Measurements from ENCODE around the gene RIPK1.
"Not testable (repeated sequence)": the region's sequence is repeated elsewhere in the genome, so short reads cannot be mapped to it uniquely, and the experiment has no call there.

RIPK1 gene

DNA sequence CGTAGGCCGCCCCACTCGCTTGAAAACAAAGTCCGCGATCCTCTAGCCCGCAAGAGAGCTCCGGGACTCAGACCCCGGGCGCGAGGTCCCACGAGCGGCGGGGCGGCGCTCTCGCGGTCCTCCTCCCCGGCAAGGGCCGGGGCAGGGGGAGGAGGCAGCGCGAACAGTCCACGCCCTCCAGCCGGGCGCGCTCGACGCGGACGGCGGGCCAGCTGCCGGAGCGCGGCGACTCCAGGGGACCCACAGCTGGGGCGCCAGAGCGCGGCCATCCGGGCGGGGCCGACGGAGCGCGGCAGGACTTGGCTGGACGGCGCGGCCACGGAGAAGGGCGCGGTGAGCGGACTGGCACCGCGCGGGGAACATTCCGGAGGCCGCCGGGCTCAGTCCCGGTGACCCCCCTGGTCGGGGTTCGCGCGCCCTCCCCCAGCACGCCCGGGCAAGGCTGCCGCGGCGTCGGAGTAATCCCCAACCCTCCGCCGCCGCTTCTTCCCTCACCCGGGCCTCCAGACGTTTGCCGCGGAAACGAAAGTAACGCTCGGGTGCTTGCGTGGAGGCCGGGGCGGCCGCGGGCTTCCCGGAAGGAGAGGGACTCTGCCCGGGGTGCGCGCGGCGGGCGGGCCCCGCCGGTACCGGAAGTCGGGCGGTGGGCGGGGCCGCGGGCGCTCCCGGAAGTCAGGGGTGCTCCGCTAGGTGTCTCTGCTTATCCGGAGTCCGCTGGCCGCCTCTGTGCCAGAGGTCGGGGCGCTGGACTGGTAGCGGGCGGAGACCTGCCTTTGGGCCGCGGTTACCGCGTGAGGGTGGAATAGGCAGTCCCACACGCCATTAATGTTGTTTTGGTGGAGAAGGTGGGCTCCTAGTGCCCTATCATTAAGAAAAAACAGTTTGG is at the start of gene RIPK1:
RIPK1 (plus strand) TSS at position 166 of the 886 bp plus-strand sequence. CDS start 8,330 bp downstream, outside the sequence.
- peak; percentile 97 for DNase-seq

DNA sequence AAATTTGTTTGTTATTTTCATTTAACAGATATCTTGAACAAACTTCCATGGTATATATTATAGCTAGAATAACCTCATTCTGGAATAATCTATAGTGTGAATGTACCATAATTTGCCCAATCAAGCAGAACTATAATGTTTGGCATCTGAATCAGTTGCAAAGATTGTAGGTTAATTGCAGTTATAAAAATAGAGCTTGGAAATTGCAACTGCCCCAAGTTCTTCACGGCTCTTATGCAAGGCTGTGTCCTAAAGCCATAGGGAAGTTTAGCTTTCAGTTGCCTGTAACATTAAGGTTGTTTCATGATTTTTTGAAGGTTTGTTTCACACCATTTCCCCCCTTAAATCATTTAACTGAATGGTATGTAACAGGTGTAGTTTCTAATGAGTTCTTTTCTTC is 49.2 kb upstream of the RIPK1 start:
- no peak for DNase-seq

DNA sequence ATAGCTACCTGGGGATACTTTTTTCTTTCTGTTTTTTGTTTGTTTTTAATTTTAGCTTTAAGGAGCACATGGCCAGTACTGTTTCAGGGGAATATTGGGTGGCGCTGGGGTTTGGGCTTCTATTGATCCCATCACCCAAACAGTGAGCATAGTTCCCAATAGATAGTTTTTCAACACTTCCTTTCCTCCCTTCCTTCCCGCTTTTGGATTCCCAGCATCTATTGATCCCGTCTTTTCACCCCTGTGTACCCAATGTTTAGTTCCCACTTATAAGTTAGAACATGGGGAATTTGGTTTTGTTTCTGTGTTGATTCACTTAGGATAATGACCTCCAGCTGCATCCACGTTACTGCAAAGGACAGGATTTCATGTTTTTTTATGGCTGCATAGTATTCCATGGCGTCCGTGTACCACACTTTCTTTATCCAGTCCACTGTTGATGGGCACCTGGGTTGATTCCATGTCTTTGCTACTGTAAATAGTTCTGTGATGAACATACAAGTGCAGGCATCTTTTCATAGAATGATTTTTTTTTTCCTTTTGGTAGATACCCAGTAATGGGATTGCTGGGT is 48.5 kb upstream of the RIPK1 start:
- no peak for DNase-seq

DNA sequence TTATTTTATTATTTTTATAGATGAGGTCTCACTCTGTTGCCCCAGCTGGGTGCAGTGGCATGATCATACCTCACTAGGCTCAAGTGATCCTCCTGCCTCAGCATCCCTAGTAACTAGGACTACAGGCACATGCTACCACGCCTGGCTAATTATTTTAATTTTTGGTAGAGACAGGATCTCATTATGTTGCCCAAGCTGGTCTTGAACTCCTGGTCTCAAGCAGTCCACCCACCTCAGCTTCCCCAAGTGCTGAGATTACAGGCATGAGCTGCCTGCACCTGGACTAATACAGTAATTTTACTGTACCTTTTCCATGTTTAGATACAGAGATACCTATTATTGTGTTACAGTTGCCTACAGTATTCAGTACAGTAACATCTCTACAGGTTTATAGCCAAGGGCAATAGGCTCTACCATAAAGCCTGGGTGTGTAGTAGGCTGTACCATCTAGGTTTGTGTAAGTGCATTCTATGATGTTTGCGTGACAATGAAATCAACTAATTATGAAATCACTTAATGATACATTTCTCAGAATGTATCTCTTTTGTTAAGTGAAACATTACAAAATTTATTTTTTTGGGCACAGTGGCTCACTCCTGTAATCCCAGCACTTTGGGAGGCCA is 47.2 kb upstream of the RIPK1 start:
- not testable (repeated sequence) for DNase-seq

DNA sequence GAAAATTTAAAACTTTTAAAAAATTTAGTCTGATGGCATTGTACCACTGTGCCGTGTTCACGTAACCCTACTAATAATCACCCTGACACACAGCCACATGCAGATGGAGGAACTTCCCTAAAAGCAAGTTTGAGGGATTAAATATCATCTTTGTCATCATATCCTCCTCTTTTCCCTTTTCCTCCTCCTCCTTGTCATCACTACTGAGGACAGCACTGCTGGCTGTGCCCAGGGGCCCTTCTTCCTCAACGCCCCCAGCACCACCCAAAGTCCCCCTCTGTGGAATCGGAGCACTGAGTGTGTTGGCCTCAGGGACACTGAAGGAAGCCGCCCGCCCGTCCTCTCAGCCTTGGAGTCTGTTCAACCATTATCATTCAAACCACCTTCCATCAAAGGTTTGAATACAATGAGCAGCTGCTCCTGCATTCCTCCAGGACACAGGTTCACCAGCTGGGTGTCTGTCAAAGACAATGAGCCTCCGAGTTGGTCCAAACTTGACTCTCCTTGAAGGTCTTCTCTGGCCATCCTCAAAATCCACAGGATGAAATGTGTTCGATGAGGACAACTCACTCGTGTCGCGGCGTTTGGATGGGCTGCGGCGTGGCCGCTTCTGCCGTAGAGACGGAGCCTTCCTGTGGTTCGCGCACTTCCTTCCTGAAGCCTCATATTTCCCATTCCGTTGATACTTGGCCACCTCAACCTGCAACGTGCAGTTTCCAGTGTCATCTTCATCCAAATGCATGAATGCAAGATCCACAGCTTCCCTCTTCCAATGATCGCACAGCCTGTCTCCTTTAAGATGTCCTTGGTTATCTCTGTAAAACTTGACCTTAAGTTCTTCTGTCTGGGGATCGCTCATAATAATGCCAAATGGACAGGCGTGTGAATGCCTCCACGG is 45.3 kb upstream of the RIPK1 start:
- DNase-seq = peak; percentile 41

DNA sequence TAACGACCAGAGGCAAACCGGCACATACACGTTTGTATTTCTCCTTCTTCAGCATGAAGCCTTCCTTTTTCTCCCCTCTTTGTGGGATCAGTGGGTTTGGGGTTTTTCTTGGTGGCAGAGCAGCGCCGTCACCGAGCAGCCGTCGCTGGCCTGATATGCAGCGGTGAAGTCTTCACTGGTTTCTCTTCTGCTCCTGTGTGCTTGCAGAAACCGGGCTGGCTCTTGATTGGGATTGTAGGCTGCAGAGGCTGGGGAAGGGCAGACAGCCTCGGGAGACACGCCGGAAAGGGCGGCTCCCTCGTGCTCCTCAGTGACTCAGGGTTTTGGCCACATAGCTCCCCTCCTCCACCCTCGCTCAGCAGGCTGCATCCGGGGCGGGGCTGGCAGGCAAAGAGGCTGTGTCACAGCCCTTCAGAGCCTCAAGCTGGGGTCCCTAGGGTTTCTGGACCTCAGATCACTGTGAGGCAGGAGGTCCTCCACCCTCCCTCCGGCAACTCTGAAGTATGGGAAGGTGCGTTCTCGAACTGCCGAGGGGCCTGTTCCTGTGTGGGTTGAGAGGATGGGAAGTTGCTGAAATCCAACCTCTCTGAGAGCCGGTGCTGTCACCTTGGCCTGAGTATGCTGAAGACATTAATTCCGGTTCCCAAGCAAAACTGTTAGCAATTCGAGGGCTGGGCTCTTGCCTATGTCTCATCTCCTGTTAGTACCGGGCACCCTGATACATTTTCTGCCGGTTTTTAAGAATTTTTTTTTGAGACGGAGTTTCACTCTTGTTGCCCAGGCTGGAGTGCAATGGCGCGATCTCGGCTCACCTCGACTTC is 44.4 kb upstream of the RIPK1 start:
- peak; percentile 86 for DNase-seq

DNA sequence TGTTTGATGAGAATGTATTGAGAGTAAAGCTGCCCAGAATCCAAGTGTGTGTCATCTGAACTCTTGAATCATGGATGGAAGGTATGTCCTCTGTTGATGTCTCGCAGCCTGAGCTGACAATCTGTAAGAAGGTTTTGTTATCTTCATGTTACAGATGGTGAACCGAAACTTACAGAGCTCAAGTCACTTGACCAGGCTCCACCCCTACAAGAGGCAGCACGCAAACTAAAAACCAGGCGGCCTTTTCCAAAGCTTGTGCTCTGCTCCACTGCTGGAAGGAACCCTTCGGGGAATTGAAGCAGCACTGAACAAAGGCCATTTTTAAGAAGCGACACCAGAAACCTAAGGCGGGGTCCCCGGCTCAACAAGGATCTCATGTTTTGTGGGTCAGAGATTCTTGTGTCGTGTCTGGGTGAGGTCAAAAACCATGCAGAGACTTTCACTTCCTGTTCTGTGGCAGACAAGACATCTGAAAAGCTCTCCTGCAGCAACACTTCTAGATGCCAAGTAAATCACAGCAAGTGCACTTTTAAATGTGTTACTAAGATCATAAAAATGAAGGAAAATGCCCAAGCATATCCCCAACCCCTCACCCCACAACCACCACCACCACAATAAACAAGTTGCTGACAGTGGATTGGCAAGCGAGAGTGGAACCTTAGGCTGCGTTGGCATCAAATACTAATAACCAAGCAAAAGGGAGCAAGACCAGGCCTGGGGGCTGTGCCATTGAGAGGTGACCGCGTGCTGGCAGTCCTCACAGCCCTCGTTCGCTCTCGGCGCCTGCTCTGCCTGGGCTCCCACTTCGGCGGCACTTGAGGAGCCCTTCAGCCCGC is 41.3 kb upstream of the RIPK1 start:
- DNase-seq = peak; percentile 41

DNA sequence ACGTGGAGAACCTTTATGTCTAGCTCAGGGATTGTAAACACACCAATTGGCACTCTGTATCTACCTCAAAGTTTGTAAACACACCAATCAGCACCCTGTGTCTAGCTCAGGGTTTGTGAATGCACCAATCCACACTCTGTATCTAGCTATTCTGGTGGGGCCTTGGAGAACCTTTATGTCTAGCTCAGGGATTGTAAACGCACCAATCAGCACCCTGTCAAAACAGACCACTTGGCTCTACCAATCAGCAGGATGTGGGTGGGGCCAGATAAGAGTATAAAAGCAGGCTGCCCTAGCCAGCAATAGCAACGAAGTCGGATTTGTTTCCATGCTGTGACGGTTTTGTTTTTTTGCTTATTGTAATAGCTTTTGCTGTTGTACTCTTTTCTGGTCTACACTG is 40.1 kb upstream of the RIPK1 start:
- not testable (repeated sequence) for DNase-seq

DNA sequence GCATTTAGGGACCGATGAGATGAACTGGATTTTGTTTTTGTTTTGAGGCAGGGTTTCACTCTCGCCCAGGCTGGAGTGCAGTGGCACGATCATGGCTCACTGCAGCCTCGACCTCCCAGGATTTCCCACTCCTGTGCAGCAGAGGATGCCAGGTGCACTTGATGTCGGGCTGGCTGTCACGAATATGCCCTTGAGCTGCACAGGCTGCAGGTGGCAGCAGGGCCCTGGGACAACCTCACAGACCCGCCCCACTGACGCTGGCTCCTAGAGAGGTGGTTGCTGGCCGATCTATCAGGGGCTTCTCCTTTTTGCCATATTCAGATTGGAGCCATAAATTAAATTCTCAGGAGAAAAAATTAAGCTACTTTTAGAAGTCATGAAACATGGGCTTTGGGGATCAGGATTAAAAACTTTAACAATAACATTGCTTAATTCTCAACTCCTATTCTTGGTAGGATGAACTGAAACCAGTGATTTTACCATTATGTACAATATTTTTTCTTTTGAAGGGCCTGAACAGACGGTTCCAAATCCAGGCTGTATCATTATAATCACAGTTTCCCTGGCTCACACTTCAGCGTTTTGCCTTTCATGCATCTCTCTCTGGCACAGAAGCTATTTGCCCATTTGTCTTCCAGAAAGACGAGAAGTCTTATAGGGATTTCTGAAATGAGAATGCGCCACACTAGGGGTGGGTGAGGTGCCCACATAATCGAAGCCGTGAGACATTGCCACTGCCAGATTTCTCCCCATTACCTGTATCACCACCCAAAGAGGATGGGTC is 36.2 kb upstream of the RIPK1 start:
- no peak for DNase-seq

DNA sequence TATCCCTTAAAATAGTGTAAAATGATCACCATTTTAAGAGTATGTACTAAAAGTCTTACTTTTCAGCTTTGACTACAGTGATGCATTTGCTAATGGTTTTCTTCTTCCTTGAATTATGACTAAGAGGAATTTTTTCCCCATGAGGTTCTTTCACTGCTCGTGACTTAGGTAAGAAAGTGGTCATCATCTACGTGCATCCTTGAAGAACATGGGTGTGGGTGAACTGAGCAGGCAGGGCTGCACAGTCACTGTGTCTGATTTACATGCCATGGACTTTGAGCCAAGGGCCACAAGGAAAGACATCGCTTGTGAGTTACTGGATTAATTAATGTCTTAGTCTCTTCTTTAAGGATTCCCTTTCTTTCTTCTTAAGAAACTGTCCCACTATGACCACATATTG is 35.3 kb upstream of the RIPK1 start:
- DNase-seq = no peak

DNA sequence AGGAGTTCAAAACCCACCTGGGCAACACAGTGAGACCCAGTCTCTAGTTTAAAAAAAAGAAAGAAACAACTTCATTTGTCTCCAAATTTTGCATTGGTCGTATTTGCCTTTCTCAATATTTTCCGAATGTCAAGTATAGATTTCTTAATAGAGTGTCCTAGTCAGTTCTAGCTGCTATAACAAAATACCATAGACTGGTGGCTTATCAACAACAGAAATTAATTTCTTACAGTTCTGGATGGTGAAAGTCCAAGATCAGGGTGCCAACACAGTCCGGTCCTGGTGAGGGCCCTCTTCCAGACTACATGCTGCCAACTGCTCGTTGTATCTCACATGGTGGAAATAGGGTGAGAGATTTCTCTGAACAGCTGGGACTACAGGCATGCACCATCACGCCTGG is 34.6 kb upstream of the RIPK1 start:
- DNase-seq = no peak

DNA sequence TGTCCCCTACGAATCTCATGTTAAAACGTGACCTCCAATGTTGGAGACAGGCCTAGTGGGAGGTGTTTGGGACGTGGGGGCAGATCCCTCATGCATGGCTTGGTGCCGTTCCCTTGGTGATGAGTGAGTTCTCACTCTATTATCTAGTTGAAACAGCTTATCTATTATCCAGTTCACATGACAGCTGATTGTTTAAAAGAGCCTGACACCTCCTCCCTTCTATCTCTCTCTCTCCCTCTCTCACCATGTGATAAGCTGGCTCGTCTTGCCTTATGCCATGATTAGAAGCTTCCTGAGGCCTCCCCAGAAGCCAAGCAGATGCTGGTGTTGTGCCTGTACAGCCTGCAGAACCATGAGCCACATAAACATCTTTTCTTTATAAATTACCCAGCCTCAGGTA is 32.9 kb upstream of the RIPK1 start:
- no peak for DNase-seq

DNA sequence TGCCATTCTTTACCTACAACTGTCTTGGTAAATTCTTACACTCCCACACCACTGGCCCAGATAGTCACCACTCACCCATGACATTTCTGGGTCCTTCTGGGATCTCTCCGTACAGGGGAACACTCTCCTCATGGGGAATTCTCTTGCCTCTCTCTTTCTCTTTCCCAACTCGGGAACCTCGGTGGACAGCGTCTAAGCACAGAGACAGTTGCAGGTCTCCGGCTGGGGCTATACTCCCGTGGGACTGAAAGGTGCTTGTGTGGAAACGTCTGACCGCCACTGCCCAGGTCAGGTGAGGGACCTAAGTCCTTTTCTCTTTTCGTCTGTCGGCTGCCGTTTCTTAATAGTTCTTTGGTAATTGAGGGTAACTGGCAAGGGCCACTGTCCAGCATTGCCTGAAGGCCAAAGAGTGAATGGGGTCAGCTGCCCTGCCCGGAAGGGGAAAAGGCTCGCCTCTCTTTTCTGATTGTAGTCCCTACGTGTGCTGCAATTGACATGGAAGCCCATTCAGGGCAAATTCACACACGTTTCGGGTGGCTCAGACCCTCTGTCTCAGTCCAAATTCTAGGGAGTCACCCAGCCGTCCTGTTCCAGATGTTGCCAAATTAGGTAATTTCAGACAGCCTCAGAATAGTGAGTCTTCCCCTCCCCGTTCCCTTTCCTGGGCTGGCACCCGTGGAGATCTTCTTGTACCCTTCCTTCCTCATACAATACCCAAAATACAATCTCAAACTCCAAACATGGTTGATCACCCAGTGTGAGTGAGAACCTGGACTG is 31.2 kb upstream of the RIPK1 start:
- no peak for DNase-seq

DNA sequence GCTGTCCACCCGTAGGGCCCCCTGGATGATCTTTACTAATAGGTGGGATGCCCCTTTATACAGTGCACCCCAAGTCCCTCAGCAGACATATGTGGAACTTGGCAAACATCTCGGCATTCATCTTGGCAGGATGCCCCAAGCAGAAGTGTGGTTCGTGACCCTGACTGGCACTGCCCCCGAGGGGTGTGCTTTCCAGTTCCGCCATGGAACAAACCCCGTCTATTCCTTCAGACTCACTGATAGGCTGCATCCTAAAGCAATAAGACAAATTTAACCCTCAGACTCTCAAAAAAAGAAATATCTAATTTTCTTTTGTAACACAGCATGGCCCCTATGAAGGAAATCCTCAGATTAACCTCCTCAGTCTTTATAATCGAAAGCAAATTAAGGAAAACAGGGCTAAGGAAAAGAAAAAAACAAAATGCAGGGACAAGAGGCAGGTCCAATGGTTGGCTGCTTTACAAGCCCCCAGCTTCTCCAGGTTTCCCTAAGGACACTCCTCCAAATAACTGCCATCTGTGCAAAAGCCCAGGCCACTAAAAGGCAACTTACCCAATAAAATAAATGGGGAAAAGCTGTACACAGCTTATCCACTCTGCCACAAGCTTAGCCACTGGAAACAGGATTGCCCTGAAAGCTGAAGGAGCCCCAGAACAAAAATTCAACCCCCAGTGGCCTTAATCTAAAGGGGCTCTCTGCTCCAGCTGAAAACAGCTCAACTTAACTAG is 30.5 kb upstream of the RIPK1 start:
- DNase-seq = no peak

DNA sequence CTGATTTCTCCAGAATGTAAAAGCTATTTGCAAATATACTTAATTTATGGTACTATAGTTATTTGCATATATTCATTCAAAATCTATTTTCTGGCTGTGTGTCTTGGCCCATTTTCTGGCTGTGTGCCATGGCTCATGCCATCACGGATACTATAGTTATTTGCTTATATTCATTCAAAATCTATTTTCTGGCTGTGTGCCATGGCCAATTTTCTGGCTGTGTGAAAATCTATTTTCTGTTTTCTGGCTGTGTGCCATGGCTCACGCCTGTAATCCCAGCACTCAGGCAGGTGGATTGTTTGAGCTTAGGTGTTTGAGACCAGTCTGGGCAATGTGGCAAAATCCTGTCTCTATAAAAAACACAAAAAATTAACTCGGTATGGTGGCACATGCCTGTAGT is 28.9 kb upstream of the RIPK1 start:
- DNase-seq = no peak

DNA sequence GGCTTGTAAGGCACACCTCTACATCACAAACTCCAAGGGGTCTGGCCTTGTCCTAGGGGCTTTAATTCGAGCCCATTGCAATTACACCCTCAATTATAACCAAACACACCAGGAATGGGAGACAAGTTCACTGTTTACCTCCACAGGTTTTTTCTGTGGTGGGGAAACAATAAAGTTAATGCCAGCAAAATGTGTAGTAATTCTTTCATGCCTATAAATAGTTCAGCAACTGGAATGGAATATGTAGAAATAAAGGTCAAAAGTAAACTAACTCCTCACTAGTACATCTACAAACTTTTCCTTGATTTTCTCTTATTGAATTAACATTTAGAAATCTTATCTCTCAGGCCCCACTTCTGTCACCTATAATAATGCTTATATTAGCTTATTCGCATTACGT is 27.1 kb upstream of the RIPK1 start:
- DNase-seq = no peak

DNA sequence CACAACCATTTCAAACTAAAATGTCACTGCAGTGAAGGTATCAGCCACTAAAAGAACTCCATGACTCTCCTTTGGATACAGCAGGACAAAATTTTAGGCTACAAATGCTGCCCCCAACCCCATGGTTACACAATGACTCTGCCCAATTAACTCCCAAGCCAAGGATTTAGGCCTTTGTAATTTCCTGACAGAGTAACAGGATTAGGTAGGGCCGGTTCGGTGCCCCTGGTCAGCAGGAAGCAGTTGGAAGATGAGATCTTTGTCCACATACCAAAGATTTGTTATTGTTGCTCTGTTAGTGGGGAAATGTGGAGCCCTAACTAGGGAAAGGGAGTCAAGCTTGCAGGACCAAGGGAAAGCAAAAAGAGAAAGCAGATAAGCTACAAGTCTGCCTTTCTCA is 26.7 kb upstream of the RIPK1 start:
- DNase-seq = no peak

DNA sequence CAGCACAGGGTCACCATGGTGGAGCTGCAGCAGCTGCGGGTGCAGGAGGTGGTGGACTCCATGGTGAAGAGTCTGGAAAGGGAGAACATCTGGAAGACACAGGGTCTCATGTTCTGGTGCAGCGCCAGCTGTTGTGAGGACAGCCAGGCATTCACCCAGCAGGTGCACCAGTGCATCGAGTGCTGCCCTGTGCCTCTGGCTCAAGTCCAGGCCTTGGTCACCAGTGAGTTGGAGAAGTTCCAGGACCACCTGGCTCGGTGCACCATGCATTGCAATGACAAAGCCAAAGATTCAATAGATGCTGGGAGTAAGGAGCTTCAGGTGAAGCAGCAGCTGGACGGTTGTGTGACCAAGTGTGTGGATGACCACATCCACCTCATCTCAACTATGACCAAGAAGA is 22.9 kb upstream of the RIPK1 start:
- no peak for DNase-seq

DNA sequence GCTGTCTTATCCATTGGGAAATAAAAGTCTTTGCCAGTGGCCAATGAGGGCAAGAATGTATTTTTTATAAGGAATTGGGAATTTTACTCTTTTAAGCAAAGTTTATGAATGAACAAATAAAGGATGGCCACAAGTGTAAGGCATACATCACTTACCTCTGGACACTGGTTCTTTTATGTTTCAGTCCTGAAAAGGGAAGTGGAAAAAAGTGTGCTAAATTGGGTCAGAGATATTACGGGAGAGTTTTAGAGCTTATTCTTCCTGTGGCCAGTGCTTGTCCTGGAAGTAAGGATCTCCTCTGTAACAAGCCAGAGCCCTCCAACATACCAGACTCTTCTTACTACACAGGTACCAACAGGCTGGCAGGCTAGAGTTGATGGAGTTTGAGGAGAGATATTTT is 22.5 kb upstream of the RIPK1 start:
- no peak for DNase-seq
